Measurements from ENCODE around the gene SLC26A6.

GRCh38 chr3:48624767-48625166 is 10.5 kb downstream of the SLC26A6 start:
- TF ChIP-seq EP300 (IDR thresholded peaks at IDR 0.05), result no peak
- no peak for TF ChIP-seq CTCF (IDR thresholded peaks at IDR 0.05)

Data from tibial nerve (tissue), 4 donors.